HG03045 (cell line): ENCODE measurements around the gene UBE2E1.

ENCODE experiments used
- ATAC-seq: cut with Tn5 transposase; IDR thresholded peaks from one replicate; pipeline ENCODE4 v1.9.1; 2021; ENCODE audit warnings: mild to moderate bottlenecking, moderate library complexity; ENCODE audit not compliant: unreplicated experiment

UBE2E1 gene

GRCh38 chr3:23817508-23818223 lies 11.9 kb downstream of the UBE2E1 start:
- no peak for ATAC-seq

- ATAC-seq = no peak
Observed at GRCh38 chr3:23819599-23820360, 14.0 kb downstream of the UBE2E1 start.

- ATAC-seq = no peak
Observed at GRCh38 chr3:23820888-23821287, 15.1 kb downstream of the UBE2E1 start.

- no peak for ATAC-seq
Observed at GRCh38 chr3:23821858-23822257, 16.1 kb downstream of the UBE2E1 start.

GRCh38 chr3:23822559-23822958 lies 16.8 kb downstream of the UBE2E1 start:
- ATAC-seq = no peak

GRCh38 chr3:23823620-23824019 lies 17.9 kb downstream of the UBE2E1 start:
- ATAC-seq = no peak

DNA sequence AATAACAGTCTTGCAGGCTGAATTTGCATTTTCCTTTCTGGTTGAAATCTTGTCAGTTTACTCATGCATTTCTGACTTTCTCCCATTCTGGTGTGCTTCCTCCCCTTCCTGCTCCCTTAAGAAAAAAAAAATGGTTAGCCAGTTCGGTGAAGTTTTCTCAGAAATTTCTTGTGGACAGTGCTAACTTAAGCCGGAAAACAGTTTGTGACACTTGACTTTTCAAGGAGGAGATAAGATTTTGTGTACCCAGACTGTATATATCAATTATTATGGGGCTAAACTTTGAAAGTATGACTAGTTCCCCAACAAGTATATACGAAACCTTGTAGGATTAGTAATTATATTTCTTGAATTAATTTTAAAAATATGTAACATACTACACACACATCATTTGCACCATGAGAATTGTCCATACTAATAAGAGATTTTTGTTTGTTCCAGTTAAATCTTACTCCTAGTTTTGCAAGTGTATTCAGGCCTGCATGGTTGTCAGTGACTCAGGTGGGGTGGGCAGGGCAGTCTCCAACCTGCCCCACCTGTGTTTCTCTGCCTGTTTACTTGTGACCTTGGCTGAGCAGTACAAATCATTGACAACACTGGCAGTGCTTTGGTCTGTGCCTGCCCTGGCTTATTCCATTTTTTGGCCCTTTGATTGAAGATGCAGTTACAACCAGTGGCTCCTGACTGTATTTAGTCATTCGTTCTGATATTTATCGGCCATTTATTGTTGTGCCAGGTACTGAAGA lies 19.1 kb downstream of the UBE2E1 start:
- ATAC-seq = no peak

DNA sequence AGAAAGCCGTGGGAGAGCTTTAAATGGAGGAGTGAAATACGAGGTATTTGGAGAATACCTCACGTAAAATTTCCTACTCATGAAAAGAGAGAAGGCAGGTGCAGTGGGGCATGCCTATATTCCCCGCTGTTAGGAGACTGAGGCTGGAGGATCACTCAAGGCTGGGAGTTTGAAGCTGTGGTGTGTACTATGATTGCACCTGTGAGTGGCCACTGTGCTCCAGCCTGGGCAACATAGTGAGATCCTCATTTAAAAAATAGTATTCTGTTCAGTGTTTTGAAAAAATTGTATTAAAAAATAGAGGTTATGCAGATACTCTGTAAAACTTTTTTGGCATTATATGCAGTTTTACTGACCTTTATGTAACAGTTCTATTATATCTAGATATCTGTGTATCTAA lies 20.0 kb downstream of the UBE2E1 start:
- ATAC-seq = no peak

DNA sequence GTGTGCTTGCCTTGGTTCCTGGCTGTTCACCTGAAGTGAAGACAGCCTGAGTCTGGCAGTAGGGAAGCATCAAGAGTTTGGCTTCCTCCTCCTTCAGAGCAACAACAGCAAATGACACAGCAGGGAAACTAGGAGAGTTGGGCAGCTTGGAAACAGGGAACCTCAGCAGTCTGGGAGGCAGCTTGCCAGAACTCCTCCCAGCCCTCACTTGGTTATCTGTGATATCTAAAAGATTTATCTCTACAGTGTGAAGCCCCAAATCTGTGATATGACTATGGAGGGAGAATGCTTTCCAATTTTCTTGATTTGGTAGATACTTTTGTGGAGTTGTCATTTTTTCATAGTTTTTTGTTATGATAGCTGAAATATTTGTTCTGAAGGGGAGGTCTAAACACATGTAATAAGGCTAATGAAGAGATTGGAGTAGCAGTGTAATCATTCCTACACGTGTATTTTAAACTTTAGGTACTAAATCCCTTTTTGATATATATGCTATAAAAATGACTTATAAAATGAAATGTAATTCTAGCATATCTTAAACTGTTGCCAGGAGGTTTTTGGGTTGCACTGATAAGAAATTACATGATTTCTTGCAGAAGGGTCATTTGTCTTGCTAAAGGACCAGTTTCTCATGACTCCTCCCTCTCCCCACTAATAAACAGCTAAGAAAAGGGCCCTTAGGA lies 20.8 kb downstream of the UBE2E1 start:
- ATAC-seq = no peak

DNA sequence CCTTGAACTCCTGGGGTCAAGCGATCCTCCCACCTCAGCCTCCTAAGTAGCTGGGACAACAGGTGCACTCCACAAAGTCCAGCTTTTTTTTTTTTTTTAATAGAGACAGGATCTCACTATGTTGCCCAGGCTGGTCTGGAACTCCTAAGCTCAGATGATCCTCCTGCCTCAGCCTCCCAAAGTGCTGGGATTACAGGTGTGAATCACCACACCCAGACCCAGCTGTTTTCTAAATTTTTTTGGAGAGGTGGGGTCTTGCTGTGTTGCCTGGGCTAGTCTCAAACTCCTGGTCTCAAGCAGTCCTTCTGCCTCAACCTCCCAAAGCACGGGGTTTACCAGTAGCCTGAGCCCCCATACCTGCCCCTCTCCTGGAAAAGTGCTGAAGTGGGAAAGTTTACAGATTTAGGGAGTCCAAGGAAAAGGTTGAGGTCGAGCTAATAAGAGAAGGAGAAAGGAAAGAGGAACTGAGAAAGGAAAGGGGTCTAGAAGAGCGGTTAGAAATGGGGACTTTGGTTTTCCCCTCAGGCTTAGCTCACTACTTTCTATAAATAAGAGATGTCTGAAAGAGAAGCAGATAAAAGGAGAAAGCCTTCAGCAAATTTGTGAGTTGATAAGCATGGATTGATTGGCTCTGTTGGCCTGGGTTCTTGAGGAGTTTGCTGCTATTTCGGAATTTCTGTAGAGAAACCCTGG lies 23.6 kb downstream of the UBE2E1 start:
- ATAC-seq = peak; percentile 62

DNA sequence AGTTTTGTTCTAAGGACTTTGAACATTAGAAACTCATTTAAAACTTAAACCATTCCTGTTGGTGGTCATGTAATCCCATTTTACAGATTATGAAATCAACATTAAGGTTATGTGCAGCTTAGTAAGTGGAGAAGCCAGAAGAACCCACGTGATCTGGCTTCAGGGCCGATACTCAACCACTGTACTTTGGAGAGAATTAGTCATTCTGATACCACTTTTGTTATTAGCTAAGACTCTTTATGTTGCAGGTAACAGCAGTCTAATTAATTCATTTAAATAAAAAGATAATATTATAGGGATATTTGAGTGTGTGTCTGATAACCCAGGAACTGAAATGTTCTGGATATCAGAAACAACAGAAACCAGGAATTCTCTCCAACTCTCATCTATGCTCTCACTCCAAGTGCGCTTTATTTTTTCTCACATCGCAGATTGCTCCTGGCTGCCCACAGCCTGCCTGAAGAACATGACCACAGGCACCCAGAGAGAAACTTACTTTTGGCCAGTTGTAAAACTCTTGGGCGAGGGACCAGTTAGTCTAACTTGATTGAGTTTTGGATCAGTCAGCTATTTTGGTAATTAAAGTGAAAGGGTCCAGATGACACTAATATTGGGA lies 25.2 kb downstream of the UBE2E1 start:
- peak; percentile 84 for ATAC-seq

- peak; percentile 18 for ATAC-seq
Observed at GRCh38 chr3:23831517-23832394, 26.0 kb downstream of the UBE2E1 start.

DNA sequence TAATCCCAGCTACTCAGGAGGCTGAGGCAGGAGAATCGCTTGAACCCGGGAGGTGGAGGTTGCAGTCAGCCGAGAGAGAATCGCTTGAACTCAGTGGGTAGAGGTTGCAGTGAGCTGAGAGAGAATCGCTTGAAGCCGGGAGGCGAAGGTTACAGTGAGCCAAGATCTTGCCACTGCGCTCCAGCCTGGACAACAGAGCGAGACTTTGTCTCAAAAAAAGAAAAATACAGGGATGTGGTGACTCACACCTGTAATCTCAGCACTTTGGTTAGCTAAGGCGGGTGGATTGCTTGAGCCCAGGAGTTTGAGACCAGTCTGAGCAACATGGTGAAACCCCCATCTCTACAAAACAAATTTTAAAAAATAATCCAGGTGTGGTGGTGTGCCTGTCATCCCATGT lies 26.8 kb downstream of the UBE2E1 start:
- no peak for ATAC-seq

GRCh38 chr3:23834082-23834870 lies 28.5 kb downstream of the UBE2E1 start:
- ATAC-seq = no peak

DNA sequence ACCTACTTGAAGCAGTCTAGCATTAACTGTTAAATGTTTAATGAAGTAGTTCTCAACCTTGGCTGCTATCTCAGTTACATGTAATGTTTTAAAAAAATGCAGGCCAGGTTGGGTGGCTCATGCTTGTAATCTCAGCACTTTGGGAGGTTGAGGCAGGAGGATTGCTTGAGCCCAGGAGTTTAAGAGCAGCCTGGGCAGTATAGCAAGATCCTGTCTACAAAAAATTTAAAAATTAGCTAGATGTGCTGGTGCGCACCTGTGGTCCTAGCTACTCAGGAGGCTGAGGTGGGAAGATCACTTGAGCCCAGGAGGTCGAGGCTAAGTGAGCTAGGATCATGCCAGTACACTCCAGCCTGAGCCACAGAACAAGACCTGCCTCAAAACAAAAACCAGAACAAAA lies 29.3 kb downstream of the UBE2E1 start:
- no peak for ATAC-seq

DNA sequence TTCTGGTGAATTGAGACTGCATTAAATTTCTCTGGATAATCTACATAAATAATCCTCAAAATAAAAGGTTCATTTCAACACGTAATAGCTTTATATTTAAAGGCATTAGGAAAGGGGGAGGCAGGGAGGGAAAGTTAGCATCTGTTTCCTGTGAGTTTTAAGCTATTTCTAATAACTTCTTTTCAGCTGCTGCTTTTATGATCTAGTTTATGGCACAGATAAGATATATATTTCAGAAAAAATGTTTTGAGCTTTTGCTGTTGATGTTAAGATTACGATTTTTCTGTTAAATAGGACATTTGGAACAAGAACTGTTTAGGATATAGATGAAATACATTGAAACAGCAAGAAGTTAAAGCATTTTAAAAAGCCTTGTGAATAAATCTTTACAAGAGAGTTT lies 30.0 kb downstream of the UBE2E1 start:
- ATAC-seq = no peak

GRCh38 chr3:23836536-23837230 lies 30.9 kb downstream of the UBE2E1 start:
- ATAC-seq = no peak

DNA sequence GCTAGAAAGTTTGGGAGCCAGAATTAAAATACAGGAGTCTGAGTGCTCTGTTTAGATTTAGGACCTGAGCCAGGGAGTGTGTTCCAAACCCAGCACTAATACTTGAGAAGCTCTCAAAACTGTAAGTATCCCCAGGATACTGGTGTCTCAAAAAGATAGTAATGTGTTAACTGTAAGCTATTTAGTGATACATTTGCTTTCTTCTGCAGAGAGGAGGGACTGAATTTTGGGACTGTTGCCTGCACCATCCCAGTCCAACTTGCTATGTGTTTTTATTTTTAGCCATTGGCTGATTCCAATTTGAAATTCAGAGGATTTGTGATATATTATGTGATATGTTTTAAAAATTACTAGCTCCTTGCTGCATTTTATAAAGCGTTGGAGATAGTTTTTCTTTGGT lies 31.5 kb downstream of the UBE2E1 start:
- no peak for ATAC-seq
